Activated CD4-positive, CD25-positive, alpha-beta regulatory T cell treated with anti-CD3 and anti-CD28 coated beads, Interleukin-2, amount 50 U/mL, for 16 hours (primary cell): ENCODE measurements around the gene AAMP.
A peak's percentile ranks its signal among the peaks of the same experiment; 100 is the strongest.
"Not testable (repeated sequence)": the region's sequence is repeated elsewhere in the genome, so short reads cannot be mapped to it uniquely, and the experiment has no call there.

Experiments used
- DNase-seq: peaks from one replicate; pipeline ENCODE4 v3.0.0-alpha.2; 2020; ENCODE audit warnings: low read depth, low spot score

Gene AAMP, protein sequence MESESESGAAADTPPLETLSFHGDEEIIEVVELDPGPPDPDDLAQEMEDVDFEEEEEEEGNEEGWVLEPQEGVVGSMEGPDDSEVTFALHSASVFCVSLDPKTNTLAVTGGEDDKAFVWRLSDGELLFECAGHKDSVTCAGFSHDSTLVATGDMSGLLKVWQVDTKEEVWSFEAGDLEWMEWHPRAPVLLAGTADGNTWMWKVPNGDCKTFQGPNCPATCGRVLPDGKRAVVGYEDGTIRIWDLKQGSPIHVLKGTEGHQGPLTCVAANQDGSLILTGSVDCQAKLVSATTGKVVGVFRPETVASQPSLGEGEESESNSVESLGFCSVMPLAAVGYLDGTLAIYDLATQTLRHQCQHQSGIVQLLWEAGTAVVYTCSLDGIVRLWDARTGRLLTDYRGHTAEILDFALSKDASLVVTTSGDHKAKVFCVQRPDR

DNA sequence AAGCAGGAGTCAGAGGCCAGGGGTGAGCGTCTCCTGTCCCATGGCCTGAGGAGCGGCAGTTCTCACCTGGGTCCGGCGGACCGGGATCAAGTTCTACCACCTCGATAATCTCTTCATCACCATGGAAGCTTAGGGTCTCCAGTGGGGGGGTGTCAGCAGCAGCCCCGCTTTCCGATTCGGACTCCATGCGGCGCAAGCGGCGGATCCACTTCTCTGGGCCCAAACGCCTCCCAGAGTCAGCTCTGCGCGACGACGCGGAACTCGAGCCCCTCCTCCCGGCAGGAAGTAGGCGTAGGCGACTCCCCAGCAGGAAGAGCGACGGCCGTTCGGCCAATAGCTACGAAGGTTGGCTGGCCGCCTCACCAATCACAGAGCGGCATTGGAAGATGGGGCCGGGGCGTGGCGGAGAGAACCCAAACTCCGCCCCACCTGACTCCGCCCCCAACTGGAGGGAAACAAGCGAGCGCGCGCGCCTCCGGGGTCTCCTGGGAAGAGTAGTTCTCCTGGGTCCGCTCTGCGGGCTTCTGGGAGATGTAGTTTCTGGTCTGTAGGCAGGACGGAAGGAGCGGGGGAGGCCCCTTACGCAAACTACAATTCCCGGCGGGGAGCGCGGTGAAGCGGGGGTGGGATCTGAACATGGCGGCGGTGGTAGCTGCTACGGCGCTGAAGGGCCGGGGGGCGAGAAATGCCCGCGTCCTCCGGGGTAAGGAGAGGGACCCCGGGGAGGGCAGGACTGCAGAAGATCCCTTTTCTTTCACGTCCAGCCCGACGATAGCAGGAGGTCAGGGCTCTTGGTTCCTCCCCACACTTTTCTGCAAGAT, at the start of gene AAMP, which contains the start of gene PNKD:
Gene AAMP, minus strand, starts transcription at position 238 of the 821 bp plus-strand sequence. Its CDS starts 51 bp downstream, at position 187.
Gene PNKD, plus strand, starts transcription at position 620 of the 821 bp plus-strand sequence. Its CDS starts 17 bp downstream, at position 637.
- DNase-seq = peak; percentile 100

DNA sequence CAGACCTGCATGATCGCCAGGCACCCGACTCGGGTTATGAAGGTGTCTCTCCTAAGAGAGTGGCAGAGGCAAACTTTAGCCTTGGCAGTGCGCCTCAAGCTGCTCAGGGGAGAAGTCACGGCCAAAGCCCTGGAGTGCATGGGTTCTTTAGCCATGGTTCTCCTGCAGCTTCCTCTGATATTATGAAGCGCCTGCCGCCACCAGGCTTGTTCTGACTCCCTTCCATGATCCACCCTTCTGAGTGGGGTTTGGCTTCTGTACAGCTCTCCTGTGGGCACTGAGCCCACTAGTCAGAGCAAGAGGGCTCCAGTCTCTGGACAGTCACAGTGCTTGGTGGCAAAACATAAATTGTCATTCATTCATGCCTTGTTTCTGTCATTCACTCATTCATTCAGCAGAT, 48.3 kb upstream of the AAMP start:
- no peak for DNase-seq

DNA sequence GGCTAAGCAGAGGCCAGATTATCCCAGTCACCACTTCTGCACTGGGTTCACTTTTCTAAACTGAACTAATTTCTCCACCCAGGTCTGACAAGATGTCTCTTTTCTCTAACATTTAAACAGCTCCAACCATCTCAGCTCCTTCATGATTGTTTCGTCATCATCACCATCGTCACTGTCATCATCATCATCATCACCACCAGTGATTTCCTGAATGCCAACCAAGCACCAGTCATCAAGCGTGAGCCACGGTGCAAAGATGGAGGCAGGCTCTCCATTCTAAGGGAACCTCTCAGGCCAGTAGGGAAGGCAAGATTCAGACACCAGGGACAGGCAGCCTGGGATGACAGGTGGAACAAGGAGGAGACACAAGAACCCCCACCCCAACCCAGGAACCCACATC, 47.9 kb upstream of the AAMP start:
- no peak for DNase-seq

DNA sequence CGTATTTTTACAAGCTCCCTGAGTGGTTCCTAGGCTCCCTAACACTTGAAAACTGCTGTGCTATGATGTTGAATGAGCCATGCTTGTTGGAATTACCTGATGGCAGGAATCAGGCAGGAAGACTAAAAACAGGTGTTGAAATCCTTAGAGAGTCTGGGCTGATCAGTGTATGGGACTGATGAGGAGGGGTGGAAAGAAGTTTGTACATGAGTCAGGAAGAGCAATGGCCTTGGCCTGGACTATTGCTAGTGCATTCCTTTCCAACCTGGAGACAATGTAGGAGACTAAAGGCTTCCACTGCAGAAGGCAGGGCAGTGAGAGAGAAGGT, 47.3 kb upstream of the AAMP start:
- no peak for DNase-seq

DNA sequence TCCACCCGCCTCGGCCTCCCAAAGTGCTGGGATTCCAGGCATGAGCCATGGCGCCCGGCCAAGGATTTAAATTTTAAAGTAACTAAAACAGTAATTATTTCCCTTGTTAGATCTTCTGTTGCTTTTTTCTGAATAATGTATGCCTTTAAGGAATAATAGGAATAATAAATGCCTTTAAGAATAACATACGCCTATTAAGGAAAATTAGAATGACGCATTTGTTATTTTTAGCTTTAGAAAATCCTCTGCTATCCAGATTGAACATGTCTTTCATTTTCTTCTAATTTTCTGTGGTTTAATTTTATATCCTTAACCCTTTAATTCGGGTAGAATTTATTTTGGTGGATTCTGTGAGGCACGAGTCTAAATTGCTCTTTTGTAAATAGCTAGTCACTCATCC, 45.5 kb upstream of the AAMP start:
- no peak for DNase-seq

DNA sequence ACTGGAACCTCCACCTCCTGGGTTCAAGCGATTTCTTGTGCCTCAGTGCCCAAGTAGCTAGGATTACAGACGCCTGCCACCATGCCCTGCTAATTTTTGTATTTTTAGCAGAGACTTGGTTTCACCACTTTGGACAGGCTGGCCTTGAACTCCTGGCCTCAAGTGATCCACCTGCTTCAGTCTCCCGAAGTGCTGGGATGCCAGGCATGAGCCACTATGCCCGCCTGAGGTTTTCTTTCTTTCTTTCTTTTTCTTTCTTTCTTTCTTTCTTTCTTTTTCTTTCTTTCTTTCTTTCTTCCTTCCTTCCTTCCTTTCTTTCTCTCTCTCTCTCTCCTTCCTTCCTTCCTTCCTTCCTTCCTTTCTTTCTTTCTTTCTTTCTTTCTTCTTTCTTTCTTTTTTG, 44.8 kb upstream of the AAMP start:
- DNase-seq = not testable (repeated sequence)

DNA sequence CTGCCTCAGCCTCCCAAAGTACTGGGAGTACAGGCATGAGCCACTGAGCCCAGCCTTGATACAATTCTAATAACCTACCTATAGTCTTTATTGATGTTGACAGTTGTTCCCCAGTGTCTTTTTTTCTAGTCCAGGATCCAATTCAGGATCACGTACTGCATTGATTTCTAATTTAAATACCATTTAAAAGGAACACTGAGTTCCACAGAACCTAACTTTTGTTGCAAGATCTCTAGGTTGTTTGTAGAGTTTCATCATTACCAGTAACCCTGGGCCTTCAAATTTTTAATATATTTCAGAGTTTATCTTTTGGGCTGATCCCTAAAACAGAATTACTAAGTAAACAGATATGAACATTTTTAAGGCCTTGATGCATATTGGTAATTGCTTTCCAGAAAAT, 43.4 kb upstream of the AAMP start:
- no peak for DNase-seq

DNA sequence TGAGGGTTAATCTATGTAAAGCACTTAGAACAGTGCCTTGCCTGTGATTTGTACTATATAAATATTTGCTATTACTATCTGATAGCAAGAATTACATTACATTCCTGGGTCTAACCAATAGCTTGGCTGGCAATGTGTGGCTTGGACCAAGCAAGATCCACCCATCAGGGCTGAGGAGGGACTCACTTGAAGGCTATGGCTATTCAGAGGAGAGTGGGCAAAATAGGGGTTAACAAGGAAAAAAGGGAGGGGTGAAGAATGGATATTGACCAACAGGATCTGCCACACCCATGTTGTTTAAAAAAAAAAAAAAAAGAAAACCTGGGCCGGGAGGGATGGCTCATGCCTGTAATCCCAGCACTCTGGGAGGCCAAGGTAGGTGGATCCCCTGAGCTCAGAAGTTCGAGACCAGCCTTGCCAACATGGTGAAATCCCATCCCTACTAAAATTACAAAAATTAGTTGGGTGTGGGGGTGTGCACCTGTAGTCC, 42.4 kb upstream of the AAMP start:
- DNase-seq = no peak

DNA sequence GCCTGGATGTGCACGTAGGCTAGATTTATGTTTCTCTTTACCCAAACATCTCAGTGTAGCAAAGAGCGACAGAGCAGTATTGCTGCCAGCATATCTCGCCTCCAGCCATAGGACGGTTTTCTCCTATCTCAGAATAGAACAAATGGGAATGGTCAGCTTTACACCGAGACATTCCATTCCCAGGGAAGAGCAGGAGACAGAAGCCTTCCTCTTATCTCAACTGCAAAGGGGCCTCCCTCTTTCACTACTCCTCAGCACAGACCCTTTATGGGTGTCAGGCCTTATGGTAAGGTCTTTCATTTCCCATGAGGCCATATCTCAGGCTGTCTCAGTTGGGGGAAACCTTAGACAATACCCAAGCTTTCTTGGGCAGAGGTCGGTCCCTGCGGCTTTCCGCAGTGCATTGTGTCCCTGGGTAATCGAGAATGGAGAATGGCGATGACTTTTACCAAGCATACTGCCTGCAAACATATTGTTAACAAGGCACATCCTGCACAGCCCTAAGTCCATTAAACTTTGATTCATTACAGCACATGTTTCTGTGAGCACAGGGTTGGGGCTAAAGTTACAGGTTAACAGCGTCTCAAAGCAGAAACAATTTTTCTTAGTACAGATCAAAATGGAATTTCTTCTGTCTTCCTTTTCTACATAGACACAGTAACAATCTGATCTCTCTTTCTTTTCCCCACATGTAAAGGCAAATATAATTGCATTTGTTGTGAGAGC, 41.8 kb upstream of the AAMP start:
- DNase-seq = not testable (repeated sequence)

DNA sequence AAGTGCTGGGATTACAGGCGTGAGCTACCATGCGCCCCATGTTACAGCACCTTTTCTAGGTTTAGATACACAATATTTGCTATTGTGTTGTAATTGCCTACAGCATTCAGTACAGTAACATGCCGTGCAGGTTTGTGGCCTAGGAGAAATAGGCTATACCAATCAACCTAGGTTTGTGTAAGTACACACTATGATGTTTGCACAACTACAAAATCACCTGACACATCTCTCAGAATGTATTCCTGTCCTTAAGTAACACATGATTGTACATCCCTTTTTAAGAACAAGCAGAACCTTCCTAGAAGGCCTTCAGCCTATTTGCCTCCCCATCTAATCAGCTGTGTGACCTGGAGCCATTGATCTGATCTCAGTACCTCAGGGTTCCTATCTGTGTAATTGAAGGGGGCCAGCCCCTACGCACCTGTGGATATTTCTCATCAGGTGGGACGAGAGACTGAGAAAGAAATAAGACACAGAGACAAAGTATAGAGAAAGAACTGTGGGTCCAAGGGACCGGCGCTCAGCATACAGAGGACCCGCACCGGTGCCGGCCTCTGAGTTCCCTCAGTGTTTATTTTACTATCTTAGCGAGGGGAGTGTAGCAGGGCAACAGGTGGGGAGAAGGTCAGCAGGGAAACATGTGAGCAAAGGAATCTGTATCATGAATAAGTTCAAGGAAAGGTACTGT, 41.1 kb upstream of the AAMP start:
- DNase-seq = no peak

DNA sequence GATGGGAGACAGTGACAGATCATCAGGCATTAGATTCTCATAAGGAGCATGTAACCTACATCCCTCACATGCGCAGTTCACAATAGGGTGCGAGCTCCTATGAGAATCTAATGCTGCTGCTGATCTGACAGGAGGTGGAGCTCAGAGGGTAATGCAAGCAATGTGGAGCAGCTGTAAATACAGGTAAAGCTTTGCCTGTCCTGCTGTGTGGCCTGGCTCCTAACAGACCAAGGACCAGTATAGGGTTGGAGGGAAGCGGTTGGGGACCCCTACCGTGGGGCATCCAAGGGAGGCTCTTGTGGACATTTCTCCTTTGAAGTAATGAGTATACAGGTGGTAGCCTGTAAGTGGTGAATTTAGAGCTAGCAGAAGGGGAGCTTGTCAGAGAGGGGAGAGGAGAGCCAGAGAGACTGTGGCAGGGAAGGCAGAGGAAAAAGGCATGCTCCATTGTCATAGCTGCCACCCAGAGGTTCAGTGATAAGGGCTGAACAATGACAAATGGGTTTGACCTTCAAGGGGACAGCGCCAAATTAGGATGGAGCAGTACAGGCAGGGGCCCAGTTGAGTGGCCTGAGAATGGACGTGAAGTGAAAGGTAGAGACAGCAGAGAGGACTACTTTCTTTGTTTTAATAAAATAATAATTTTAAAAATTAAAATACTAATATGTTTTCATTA, 37.6 kb upstream of the AAMP start:
- no peak for DNase-seq

DNA sequence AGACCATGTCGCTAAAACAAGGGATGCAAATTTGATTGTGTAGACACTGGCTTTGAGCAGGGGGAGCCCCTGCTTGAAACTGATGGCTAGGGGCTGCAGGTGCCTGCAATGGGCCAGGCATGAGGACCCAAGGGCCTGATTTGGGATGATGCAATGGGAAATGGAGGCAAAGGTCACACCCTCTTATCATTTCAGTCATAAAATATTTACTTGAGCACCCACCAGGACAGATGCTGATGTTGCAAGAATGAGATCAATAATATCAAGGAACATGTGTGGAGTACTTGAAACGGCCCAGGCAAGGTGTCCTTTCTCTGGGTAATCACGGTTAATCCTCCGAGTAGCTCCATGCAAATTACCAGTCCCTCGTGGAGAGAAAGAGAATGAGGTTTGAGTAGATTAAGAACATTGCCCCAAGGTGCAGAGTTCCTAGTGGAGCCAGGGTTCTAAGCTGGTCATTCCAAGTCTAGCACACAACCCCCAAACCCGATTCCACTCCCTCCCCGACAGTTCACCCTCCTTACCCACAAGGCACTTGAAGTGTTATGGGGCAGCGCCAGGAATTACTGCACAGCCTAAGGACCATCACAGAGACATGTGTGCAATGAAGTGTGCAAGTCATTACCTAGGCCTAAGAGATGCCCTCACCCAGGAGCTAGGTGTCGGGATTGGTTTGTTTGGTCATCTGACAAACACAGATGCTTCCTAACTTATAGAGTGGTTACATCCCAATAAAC, 36.4 kb upstream of the AAMP start:
- no peak for DNase-seq

DNA sequence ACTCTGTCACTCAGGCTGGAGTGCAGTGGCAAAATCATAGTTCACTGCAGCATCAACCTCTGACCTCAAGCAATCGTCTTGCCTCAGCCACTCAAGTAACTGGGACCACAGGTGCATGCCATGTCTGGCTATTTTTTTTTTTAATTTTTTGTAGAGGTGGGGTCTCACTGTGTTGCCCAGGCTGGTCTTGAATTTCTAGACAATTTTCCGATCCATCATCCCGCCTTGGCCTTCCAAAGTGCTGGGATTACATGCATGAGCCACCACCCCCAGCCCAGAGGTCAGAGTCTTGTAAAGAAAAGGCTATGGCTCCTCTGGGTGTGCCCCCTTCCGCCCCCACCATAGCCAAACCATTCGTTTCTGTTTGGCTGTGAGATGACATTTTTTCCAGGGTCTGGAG, 35.4 kb upstream of the AAMP start:
- no peak for DNase-seq

DNA sequence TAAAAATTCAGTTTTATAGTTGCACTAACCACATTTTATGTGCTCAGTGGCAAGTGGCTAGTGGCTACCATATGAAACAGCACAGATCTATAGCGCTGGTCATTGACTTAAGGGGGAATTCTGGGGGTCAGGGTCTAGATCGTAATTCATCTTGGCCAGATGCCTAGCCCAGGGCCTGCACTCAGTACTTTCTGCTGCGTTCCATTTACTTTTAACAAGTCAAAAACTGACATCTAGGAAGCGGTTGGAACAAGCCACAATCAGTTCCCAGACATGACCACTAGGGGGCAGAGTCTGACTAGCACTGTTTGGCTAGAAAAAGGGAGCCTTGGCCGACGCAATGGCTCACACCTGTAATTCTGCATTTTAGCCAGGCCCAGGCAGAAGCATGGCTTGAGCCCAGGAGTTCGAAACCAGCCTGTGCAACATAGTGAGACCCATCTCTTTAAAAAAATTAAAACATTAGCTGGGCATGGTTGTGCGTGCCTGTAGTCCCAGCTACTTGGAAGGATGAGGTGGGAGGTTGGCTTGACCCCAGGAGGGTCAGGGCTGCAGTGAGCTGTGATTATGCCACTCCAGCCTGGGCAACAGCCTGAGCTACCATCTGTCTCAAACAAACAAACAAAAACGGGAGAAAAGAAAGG, 31.4 kb upstream of the AAMP start:
- DNase-seq = peak; percentile 80

DNA sequence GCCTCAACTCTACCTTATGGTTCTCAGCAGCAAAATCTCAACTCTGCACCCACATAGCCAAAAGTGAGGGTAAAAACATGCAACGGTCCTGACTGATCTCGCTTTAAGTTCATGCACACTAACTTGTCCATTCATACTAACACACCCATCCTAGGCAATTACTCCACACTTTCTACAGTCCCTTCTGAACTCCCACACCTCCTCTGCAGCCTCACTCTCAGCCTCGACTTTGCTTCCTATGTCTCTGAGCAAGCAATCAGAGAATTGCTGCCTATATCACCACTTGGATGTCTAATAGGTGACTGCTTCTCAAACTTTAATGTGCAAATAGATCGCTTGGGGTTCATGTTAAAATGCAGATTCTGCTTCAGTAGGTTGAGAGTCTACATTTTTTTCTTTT, 30.2 kb upstream of the AAMP start:
- DNase-seq = no peak

DNA sequence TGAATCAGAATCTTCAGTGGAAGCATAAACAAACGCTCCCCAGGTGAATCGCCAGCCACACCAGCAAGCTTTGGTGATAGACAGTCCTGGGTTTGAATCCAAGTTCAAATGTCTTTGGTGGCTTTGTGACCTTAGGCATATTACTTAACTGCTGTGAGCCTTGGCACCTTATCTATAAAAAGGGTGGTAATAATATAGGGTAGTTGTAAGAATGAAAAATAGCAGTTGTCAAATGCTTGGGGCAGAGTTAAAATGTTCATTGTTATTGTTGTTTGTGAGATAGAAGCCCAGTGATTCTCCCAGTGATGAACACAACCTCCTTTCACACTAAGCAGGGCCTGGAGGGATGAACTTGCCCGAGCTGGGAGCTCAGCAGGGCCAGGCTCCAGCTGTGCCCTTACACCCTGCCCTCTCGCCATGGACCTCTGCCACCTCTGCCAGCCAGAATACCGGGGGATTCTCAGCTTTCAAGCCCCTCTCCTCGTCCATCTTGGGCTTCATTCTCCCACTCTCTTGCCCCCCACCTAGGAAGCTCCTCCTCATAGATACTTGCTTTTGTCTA, 28.5 kb upstream of the AAMP start:
- no peak for DNase-seq

DNA sequence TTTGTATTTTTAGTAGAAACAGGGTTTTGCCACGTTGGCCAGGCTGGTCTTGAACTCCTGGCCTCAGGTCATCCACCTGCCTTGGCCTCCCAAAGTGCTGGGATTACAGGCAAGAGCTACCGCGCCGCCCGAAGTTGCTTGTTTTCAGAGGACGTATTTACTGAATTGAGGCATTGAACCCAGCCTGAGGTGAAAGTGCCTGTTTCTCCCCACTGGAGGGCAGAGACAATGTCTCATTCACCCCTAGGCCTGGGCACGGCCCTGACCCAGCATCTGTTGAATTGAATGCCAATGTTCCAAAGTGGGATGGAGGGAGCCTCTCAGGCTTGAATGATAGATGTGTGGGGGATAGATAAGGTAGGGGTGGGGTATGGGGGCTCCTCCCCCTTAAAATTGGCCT, 26.9 kb upstream of the AAMP start:
- DNase-seq = no peak

DNA sequence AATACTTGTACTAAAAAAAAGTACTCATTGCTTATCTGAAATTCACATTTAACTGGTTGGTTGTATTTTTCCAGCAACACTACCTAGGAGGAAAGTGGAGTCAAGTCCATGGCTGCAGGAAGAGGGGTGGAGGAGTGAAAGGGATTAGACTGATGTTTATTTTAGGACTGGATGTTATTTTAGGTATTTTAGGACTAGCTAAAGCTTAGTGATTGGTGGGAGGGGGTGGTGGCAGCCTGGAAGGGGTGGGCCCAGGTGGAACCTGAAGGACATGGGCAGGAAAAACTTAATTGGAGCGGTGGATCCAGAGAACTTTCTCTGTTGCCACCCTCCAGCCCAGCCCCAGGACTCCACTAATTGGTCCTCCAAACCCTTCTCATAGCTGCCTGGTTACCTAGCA, 26.3 kb upstream of the AAMP start:
- no peak for DNase-seq

DNA sequence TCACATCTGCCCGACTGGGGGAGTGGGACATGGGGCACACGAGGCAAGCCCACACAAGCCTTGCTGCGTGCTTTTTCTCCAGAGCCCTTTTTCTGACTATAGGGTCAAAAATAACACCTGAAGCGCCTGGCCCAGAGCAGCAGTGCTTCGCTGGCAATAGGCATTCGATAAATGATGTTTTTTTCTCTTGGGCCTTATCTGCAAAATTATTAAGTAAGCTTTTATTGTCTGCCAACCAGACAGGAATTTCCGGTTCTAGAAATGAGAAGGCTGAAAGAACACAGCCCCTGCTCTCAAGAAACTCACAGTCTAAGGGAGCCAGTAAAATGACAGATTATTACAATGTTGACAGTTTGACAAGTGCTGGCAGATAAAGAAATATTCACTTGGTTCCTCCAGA, 25.1 kb upstream of the AAMP start:
- no peak for DNase-seq
